HEK293T (cell line): ENCODE results near the gene STYXL1.

Source experiments
- ELF4 ChIP-seq: fragments of 450-650 bp; IDR thresholded peaks from 2 replicates; pipeline ENCODE4 v1.6.1; 2017; ENCODE audit warnings: antibody characterized with exemption
- FOXA1 ChIP-seq: fragments of 450-650 bp; IDR thresholded peaks from 2 replicates; pipeline ENCODE4 v1.6.1; 2016; ENCODE audit warnings: mild to moderate bottlenecking
- HDGF ChIP-seq: fragments of 450-650 bp; IDR thresholded peaks from 2 replicates; pipeline ENCODE4 v1.6.1; 2017; ENCODE audit warnings: antibody characterized with exemption, borderline replicate concordance
- L3MBTL2 ChIP-seq: fragments of 450-650 bp; conservative IDR thresholded peaks from 2 replicates; pipeline ENCODE4 v1.6.1; 2016; ENCODE audit warnings: mild to moderate bottlenecking
- NFRKB ChIP-seq: fragments of 450-650 bp; IDR thresholded peaks from 2 replicates; pipeline ENCODE4 v1.6.1; 2016; ENCODE audit warnings: mild to moderate bottlenecking, moderate library complexity
- PKNOX1 ChIP-seq: fragments of 450-650 bp; IDR thresholded peaks from 2 replicates; pipeline ENCODE4 v1.6.1; 2016
- TARDBP ChIP-seq: fragments of 450-650 bp; IDR thresholded peaks from 2 replicates; pipeline ENCODE4 v1.6.1; 2016
- ZNF384 ChIP-seq: fragments of 450-650 bp; IDR thresholded peaks from 2 replicates; pipeline ENCODE4 v1.6.1; 2016

- TF ChIP-seq TARDBP (no peak), NFRKB (no peak), FOXA1 (no peak), ZNF384 (no peak), L3MBTL2 (no peak), PKNOX1 (no peak), ELF4 (no peak), HDGF (no peak)
These were observed 43.7 kb upstream of the STYXL1 start for GRCh38 chr7:76091506-76091905.
